MM.1S (cell line): ENCODE data around the gene SATB2.

Source experiments
- CTCF ChIP-seq: fragments of 300-600 bp; sonication (generic); IDR thresholded peaks from 2 replicates; pipeline ENCODE4 v1.5.1; 2016; ENCODE audit warnings: antibody characterized with exemption, low read length, mixed read lengths
- EZH2 ChIP-seq: fragments of 300-600 bp; sonication (generic); optimal IDR thresholded peaks from 2 replicates; pipeline ENCODE3; 2017; ENCODE audit warnings: low read depth, mild to moderate bottlenecking, antibody characterized with exemption, low read length, mixed read lengths

- TF ChIP-seq CTCF (no peak), EZH2 (no peak)
These were observed 91.3 kb downstream of the SATB2 start for GRCh38 chr2:199366406-199366805.
